Body of pancreas (tissue), 4 donors: Measurements from ENCODE around the gene CYS1. TPM values are rescaled to one million over a fixed set of nuclear protein-coding genes. Genes with fewer than 3 reads are reported as not detected.

Experiments
- ATAC-seq: fragments of 150-250 bp; one replicate; pipeline ENCODE4 v1.9.1; 2016
- DNase-seq, 4 donors: peaks; one replicate each; pipeline ENCODE4 v3.0.0-alpha.2; 2019
- H3K27ac ChIP-seq, 4 donors: fragments of 200-600 bp; sonication (generic); 1 replicate in 3 of 4; 2 replicates in 1 of 4; pipeline versions ENCODE4 v1.5.1 to v1.6.1; 2016 to 2019; ENCODE audit warnings: mild to moderate bottlenecking in 1 of 4, mixed read lengths in 1 of 4, moderate library complexity in 1 of 4
- H3K27me3 ChIP-seq, 2 donors: fragments of 200-600 bp; sonication (generic); one replicate each; pipeline ENCODE4 v1.6.0; 2016; ENCODE audit warnings: mild to moderate bottlenecking in 1 of 2
- H3K36me3 ChIP-seq, 2 donors: fragments of 200-600 bp; sonication (generic); replicated peaks in 1 of 2; 2 replicates each; pipeline ENCODE4 v1.5.1; 2016; ENCODE audit warnings: low read depth in 2 of 2; ENCODE audit not compliant: insufficient read depth in 1 of 2
- H3K4me1 ChIP-seq: fragments of 200-600 bp; sonication (generic); one replicate; pipeline ENCODE4 v1.6.0; 2016
- H3K4me3 ChIP-seq, 2 donors: fragments of 200-600 bp; sonication (generic); 1 replicate in 1 of 2; 2 replicates in 1 of 2; pipeline ENCODE4 v1.5.1; 2016 to 2019
- H3K9me3 ChIP-seq, 3 donors: fragments of 200-600 bp; sonication (generic); 1 replicate in 2 of 3; 2 replicates in 1 of 3; pipeline ENCODE4 v1.5.1; 2016
- CTCF ChIP-seq, 7 experiments: fragments of 450-650 bp in 4 of 7; fragments of 200-600 bp in 3 of 7; sonication (generic) in 3 of 7; IDR thresholded peaks; one replicate each; pipeline ENCODE4 v1.5.1; 2016 to 2019; ENCODE audit warnings: antibody characterized with exemption in 7 of 7
- POLR2A ChIP-seq, 3 donors: fragments of 450-650 bp; IDR thresholded peaks; one replicate each; pipeline ENCODE4 v1.6.1; 2016; ENCODE audit warnings: antibody characterized with exemption in 3 of 3, mild to moderate bottlenecking in 2 of 3
- WGBS, 2 donors: methylation state at CpG; one replicate each; pipeline ENCODE4 v1.1.5; 2017; 5-methylcytosine and 5-hydroxymethylcytosine counted together
- intact Hi-C: fragments of 100-400 bp; cut with DNase I; formaldehyde crosslinking; loops from one replicate; pipeline ENCODE4 v1.15.1; 2023
- total RNA-seq, 2 donors: library from RNA; depleted of rRNA; stranded (reverse); fragments of >200 nt; gene quantifications; one replicate each; pipeline ENCODE4 v1.1.0, GENCODE V29; 2016

The CYS1 gene
- total RNA-seq, 2 donors from 2014 or later, result 30.4 to 36.6 TPM

DNA sequence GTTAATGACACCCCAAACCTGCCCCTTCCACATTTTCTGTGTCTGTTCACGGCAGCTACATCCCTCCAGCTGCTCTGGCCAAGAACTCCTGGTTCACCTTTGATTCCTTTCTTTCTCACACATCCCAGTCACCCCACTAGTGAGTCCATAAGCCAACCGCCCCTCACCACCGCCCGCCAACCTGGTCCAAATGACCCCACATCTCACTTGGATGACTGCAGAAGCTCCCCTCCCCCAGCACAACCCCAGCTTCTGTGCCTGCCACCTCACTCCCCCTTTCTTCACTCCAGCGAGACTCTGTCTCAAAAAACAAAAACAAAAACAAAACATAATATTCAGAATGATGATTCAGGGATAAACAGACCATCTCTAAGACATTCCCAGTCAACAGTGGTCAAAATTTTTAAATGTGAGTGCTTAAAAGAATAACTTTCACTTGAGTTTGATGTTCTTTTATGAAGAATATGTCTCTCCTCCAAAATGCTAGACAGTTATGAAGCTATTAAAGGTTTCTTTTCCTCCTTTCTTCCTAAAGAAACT lies 3.2 kb downstream of the CYS1 start:
- TF ChIP-seq CTCF (IDR thresholded peaks at IDR 0.05) (no peak), POLR2A (IDR thresholded peaks at IDR 0.05) (no peak)
- DNase-seq, result no peak
- 60 to 82% methylated on average over 5 of the region's 5 CpGs for WGBS, 2 donors
- Histone ChIP-seq H3K9me3 (no peaks in the 10 kb centered on the region), H3K27ac (peak overlapping the region in 2 of 4 donors; percentile 16 to 89), H3K4me3 (no peak overlapping the region), H3K36me3 (no peaks in the 10 kb centered on the region), H3K4me1 (peaks cover 31% of the 10 kb centered on the region), H3K27me3 (no peaks in the 10 kb centered on the region)
- intact Hi-C loops, result no loop called here
- no peak for ATAC-seq

GRCh38 chr2:10076511-10076910 lies 3.7 kb downstream of the CYS1 start:
- no peaks in the 10 kb centered on the region for H3K36me3 ChIP-seq
- H3K27me3 ChIP-seq, result no peaks in the 10 kb centered on the region
- 65 to 74% methylated on average over 13 of the region's 13 CpGs for WGBS, 2 donors
- ATAC-seq (no peak), DNase-seq (no peak)
- H3K4me1 ChIP-seq, result peaks cover 32% of the 10 kb centered on the region
- intact Hi-C loops, result no loop called here
- peak overlapping the region in 2 of 4 donors; percentile 16 to 89 for H3K27ac ChIP-seq
- no peak for TF ChIP-seq POLR2A (IDR thresholded peaks at IDR 0.05)
- TF ChIP-seq CTCF (IDR thresholded peaks at IDR 0.05), result no peak
- no peaks in the 10 kb centered on the region for H3K9me3 ChIP-seq
- no peak overlapping the region for H3K4me3 ChIP-seq

- Histone ChIP-seq H3K36me3 (no peaks in the 10 kb centered on the region), H3K4me3 (no peak overlapping the region), H3K4me1 (peaks cover 31% of the 10 kb centered on the region), H3K27ac (peak overlapping the region in 1 of 4 donors; percentile 89), H3K27me3 (no peaks in the 10 kb centered on the region), H3K9me3 (no peaks in the 10 kb centered on the region)
- intact Hi-C loops, result no loop called here
- WGBS, 2 donors, result 43 to 49% methylated on average over 9 of the region's 9 CpGs
- DNase-seq, result no peak
- TF ChIP-seq CTCF (IDR thresholded peaks at IDR 0.05) (no peak), POLR2A (IDR thresholded peaks at IDR 0.05) (no peak)
- no peak for ATAC-seq
Measured at GRCh38 chr2:10075571-10076209, 4.5 kb downstream of the CYS1 start.

GRCh38 chr2:10075101-10075500 lies 5.1 kb downstream of the CYS1 start:
- intact Hi-C loops, result no loop called here
- H3K4me1 ChIP-seq, result peaks cover 26% of the 10 kb centered on the region
- WGBS, 2 donors, result 76 to 77% methylated on average over 13 of the region's 13 CpGs
- no peak for TF ChIP-seq CTCF (IDR thresholded peaks at IDR 0.05)
- TF ChIP-seq POLR2A (IDR thresholded peaks at IDR 0.05), result no peak
- no peaks in the 10 kb centered on the region for H3K36me3 ChIP-seq
- H3K9me3 ChIP-seq, result no peaks in the 10 kb centered on the region
- ATAC-seq, result no peak
- no peak for DNase-seq
- H3K27me3 ChIP-seq, result no peaks in the 10 kb centered on the region
- no peak overlapping the region for H3K27ac ChIP-seq
- H3K4me3 ChIP-seq, result no peak overlapping the region

GRCh38 chr2:10073706-10074105 lies 6.5 kb downstream of the CYS1 start:
- 55 to 73% methylated on average over 8 of the region's 8 CpGs for WGBS, 2 donors
- no peaks in the 10 kb centered on the region for H3K36me3 ChIP-seq
- peak overlapping the region in 1 of 4 donors; percentile 21 for H3K27ac ChIP-seq
- TF ChIP-seq CTCF (IDR thresholded peaks at IDR 0.05) (no peak), POLR2A (IDR thresholded peaks at IDR 0.05) (no peak)
- peaks cover 18% of the 10 kb centered on the region for H3K4me1 ChIP-seq
- intact Hi-C loops, result no loop called here
- DNase-seq (no peak), ATAC-seq (no peak)
- no peak overlapping the region for H3K4me3 ChIP-seq
- H3K9me3 ChIP-seq, result no peaks in the 10 kb centered on the region
- H3K27me3 ChIP-seq, result no peaks in the 10 kb centered on the region
